Measurements from ENCODE around the gene PAK4. TPM values are rescaled to one million over a fixed set of nuclear protein-coding genes. Genes with fewer than 3 reads are reported as not detected.

Gene PAK4
- total and polyA plus RNA-seq, 2 donors from 2014 or later: 52.5 to 55.6 TPM

DNA sequence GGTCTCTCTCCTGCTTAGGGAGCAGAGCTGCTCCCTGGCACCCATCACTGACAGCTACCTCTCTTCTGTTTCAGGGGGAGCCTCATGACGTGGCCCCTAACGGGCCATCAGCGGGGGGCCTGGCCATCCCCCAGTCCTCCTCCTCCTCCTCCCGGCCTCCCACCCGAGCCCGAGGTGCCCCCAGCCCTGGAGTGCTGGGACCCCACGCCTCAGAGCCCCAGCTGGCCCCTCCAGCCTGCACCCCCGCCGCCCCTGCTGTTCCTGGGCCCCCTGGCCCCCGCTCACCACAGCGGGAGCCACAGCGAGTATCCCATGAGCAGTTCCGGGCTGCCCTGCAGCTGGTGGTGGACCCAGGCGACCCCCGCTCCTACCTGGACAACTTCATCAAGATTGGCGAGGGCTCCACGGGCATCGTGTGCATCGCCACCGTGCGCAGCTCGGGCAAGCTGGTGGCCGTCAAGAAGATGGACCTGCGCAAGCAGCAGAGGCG, 48.0 kb downstream of the PAK4 start:
- peaks cover 0 to 19% (median 9%) of the 10 kb centered on the region in 3 donors for H3K36me3 ChIP-seq (ENCODE audit: control insufficient read depth in 2 of 3, insufficient read depth in 3 of 3, low read length in 3 of 3)
- FAIRE-seq (no peak), DNase-seq (peak in 1 of 5 donors; percentile 63)
- TF ChIP-seq, protein P1, sequence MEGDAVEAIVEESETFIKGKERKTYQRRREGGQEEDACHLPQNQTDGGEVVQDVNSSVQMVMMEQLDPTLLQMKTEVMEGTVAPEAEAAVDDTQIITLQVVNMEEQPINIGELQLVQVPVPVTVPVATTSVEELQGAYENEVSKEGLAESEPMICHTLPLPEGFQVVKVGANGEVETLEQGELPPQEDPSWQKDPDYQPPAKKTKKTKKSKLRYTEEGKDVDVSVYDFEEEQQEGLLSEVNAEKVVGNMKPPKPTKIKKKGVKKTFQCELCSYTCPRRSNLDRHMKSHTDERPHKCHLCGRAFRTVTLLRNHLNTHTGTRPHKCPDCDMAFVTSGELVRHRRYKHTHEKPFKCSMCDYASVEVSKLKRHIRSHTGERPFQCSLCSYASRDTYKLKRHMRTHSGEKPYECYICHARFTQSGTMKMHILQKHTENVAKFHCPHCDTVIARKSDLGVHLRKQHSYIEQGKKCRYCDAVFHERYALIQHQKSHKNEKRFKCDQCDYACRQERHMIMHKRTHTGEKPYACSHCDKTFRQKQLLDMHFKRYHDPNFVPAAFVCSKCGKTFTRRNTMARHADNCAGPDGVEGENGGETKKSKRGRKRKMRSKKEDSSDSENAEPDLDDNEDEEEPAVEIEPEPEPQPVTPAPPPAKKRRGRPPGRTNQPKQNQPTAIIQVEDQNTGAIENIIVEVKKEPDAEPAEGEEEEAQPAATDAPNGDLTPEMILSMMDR (IDR thresholded peaks at IDR 0.05; ENCODE audit: borderline replicate concordance, extremely low read depth, insufficient read depth): no peak
- no peak overlapping the region for H3K9ac ChIP-seq (ENCODE audit: low read length in 3 of 3)
- no peaks in the 10 kb centered on the region for H3K27me3 ChIP-seq (ENCODE audit: control insufficient read depth, insufficient read depth, low read length)
- no peak overlapping the region for H3K27ac ChIP-seq (ENCODE audit: low read depth in 2 of 2, low read length in 2 of 2)
- peaks cover 0 to 3% (median 0%) of the 10 kb centered on the region in 3 donors for H3K4me1 ChIP-seq (ENCODE audit: control insufficient read depth in 2 of 3, insufficient read depth in 2 of 3, low read depth in 1 of 3, low read length in 3 of 3)
- intact Hi-C loops (cut with DNase I): no loop called here
- H3K4me3 ChIP-seq (ENCODE audit: low read length in 3 of 3): no peak overlapping the region
- no peaks in the 10 kb centered on the region for H3K9me3 ChIP-seq (ENCODE audit: control insufficient read depth in 2 of 3, insufficient read depth in 1 of 3, low read length in 3 of 3)

DNA sequence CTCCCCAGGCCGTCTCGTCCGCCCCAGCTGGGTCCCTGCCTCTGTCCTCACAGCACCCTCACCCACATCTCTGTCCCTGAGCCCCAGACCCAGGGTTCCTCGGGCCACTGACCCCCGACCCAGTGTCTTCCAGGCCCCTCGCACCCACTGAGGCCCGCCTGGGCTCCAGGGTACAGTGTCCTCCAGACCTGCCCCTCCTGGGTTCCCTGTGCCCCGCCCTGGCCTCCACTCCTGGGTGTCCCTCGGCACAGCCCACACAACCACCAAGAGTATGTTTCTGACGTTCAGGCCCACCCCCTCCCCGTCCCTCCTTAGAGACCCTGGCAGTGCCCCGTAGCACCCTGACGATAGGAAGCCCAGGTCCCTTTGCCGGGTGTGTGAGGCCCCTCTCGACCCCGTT, 48.6 kb downstream of the PAK4 start:
- FAIRE-seq: no peak
- H3K9ac ChIP-seq (ENCODE audit: low read length in 3 of 3): no peak overlapping the region
- DNase-seq: no peak
- H3K4me1 ChIP-seq (ENCODE audit: control insufficient read depth in 2 of 3, insufficient read depth in 2 of 3, low read depth in 1 of 3, low read length in 3 of 3): no peaks in the 10 kb centered on the region
- H3K36me3 ChIP-seq (ENCODE audit: control insufficient read depth in 2 of 3, insufficient read depth in 3 of 3, low read length in 3 of 3): peaks cover 0 to 19% (median 9%) of the 10 kb centered on the region in 3 donors
- H3K27ac ChIP-seq (ENCODE audit: low read depth in 2 of 2, low read length in 2 of 2): no peak overlapping the region
- intact Hi-C loops (cut with DNase I): no loop called here
- H3K4me3 ChIP-seq (ENCODE audit: low read length in 3 of 3): no peak overlapping the region
- H3K9me3 ChIP-seq (ENCODE audit: control insufficient read depth in 2 of 3, insufficient read depth in 1 of 3, low read length in 3 of 3): no peaks in the 10 kb centered on the region
- TF ChIP-seq, protein P1 (IDR thresholded peaks at IDR 0.05; ENCODE audit: borderline replicate concordance, extremely low read depth, insufficient read depth): no peak
- H3K27me3 ChIP-seq (ENCODE audit: control insufficient read depth, insufficient read depth, low read length): no peaks in the 10 kb centered on the region

DNA sequence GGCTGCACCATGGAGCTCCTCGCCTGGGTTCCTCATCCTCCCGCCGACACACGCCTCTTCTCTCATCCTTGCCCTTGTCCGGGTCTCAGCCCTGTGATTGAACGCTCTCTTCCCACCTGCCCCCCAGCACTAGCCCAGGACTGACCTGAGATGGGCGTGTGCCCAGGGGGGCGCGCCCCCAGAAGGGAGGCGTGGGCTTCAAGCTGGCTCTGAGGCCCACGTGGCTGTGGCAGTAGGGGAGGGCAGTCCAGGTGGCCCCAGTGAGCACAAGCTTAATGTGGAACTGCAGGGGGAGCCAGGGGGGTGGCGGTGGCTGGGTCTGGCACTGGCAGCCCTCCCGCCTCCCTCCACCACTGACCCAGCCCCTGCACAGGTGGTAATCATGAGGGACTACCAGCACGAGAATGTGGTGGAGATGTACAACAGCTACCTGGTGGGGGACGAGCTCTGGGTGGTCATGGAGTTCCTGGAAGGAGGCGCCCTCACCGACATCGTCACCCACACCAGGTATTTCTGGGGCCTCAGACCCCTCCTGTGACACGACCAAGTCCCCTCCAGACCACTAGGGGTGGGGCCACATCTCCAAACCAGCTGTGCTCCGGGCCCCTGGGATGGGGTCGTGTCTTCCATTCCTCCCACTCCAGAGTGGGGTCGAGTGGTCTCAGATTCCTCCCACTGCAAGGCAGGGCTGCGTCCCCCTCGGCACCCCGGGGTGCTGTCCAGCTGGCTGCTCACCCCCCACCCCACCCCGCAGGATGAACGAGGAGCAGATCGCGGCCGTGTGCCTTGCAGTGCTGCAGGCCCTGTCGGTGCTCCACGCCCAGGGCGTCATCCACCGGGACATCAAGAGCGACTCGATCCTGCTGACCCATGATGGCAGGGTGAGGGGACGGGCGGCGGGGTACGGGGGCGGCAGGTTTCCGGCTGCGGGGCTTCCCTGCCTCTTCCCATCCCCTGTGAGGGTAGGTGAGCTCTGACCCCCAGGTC, 49.3 kb downstream of the PAK4 start:
- Histone ChIP-seq H3K4me3 (ENCODE audit: low read length in 3 of 3) (no peak overlapping the region), H3K36me3 (ENCODE audit: control insufficient read depth in 2 of 3, insufficient read depth in 3 of 3, low read length in 3 of 3) (peaks cover 0 to 18% (median 9%) of the 10 kb centered on the region in 3 donors), H3K9me3 (ENCODE audit: control insufficient read depth in 2 of 3, insufficient read depth in 1 of 3, low read length in 3 of 3) (no peaks in the 10 kb centered on the region), H3K4me1 (ENCODE audit: control insufficient read depth in 2 of 3, insufficient read depth in 2 of 3, low read depth in 1 of 3, low read length in 3 of 3) (no peaks in the 10 kb centered on the region), H3K27ac (ENCODE audit: low read depth in 2 of 2, low read length in 2 of 2) (no peak overlapping the region), H3K9ac (ENCODE audit: low read length in 3 of 3) (no peak overlapping the region), H3K27me3 (ENCODE audit: control insufficient read depth, insufficient read depth, low read length) (no peaks in the 10 kb centered on the region)
- FAIRE-seq (no peak), DNase-seq (no peak)
- TF ChIP-seq, protein P1 (IDR thresholded peaks at IDR 0.05; ENCODE audit: borderline replicate concordance, extremely low read depth, insufficient read depth): no peak
- intact Hi-C loops (cut with DNase I): no loop called here
